ENCODE measurements around the gene KIF16B.

- TF ChIP-seq CTCF (conservative IDR thresholded peaks at IDR 0.05 in 1 of 2, IDR thresholded peaks at IDR 0.05 in 1 of 2; ENCODE audit: extremely low read depth in 1 of 2, insufficient read depth in 1 of 2, low read depth in 1 of 2, low read length in 2 of 2) (no peak), EZH2 (IDR thresholded peaks at IDR 0.05; ENCODE audit: borderline replicate concordance, low read length) (no peak)
These were observed 184.5 kb downstream of the KIF16B start for GRCh38 chr20:16388731-16389130.

All from mammary epithelial cell (primary cell).